Bronchial epithelial cell (primary cell): ENCODE measurements around the gene WNT3A. TPM values are rescaled to one million over a fixed set of nuclear protein-coding genes. Genes with fewer than 3 reads are reported as not detected.

Experiments used
- DNase-seq: peaks from one replicate; pipeline ENCODE4 v3.0.0-alpha.2; 2010; ENCODE audit warnings: low read depth
- FAIRE-seq: peaks from 2 replicates; lab custom pipeline; 2011; peaks lifted over from hg19 to GRCh38; lab: Jason Lieb, UNC
- H3K27me3 ChIP-seq: 2 replicates; pipeline ENCODE4 v1.5.1; 2011; ENCODE audit warnings: low read length; ENCODE audit not compliant: control insufficient read depth, insufficient read depth
- H3K36me3 ChIP-seq: 2 replicates; pipeline ENCODE4 v1.5.1; 2011; ENCODE audit warnings: low read length; ENCODE audit not compliant: control insufficient read depth, insufficient read depth
- H3K4me3 ChIP-seq: 2 replicates; pipeline ENCODE4 v1.5.1; 2011; ENCODE audit warnings: mild to moderate bottlenecking, low read depth, low read length, control low read depth
- CTCF ChIP-seq: IDR thresholded peaks from 2 replicates; pipeline ENCODE4 v1.5.1; 2011; ENCODE audit warnings: mild to moderate bottlenecking, moderate library complexity, low read length, control low read depth, inconsistent platforms; ENCODE audit not compliant: insufficient read depth, severe bottlenecking
- total RNA-seq: library from RNA; depleted of rRNA; stranded (reverse); fragments of >200 nt; gene quantifications from 2 replicates; pipeline ENCODE4 v1.2.1, GENCODE V29; 2014

The WNT3A gene
- total RNA-seq, 1 donor from 2014 or later = not detected

GRCh38 chr1:228013131-228013934 is 6.5 kb downstream of the WNT3A start:
- TF ChIP-seq CTCF = no peak
- peak; percentile 40 for FAIRE-seq
- H3K4me3 ChIP-seq = no peak overlapping the region
- no peaks in the 10 kb centered on the region for H3K36me3 ChIP-seq
- peak; percentile 84 for DNase-seq
- peaks cover 6% of the 10 kb centered on the region for H3K27me3 ChIP-seq

DNA sequence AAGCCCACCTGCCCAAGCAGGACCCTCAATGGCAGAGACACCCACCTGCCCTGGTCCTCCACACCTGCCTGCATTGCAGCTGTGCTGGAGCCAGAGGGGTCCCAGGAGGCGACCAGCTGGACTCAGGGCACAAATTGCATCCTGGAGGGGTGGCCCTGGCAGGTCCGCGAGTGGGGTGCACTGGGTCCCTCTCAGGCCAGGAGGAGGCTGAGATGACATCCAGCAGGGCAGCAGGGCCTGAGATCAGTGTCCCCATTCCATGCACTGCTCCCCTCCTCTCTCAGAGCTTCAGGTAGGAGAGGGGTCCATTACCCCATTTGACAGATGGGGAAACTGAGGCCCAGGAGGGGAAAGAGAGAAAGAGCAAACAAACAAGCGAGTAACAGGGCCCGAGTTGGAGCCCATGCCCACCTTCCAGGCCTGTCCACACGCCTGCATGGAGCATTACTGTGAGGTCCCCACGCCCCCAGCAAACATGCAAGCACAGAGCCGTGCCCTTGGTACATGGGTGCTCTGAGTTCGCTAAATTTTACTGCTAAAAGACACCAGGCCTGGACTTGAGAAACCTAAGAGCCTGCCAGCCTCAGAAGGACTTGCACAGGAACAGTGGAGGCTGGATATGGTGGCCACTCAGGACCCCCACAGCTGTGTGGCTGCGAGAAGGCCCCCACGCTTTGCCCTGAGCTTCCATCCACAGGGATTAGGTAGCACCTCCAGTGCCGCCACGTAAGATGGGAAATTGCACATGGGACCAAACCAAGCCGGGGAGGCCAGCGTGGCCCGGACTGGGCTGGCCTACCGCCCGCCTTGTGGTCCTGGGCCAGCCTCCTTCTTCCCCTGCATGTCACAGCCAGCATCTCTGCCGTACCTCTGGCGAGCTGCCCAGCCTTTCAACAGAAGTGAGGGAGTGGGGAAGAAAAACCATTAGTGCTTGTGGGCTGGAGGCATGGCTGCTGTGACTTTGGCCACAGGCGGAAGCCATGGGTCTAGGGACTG is 7.4 kb downstream of the WNT3A start:
- H3K36me3 ChIP-seq = no peaks in the 10 kb centered on the region
- no peak overlapping the region for H3K4me3 ChIP-seq
- TF ChIP-seq CTCF = no peak
- FAIRE-seq (peak; percentile 68), DNase-seq (peak; percentile 85)
- peaks cover 6% of the 10 kb centered on the region for H3K27me3 ChIP-seq

DNA sequence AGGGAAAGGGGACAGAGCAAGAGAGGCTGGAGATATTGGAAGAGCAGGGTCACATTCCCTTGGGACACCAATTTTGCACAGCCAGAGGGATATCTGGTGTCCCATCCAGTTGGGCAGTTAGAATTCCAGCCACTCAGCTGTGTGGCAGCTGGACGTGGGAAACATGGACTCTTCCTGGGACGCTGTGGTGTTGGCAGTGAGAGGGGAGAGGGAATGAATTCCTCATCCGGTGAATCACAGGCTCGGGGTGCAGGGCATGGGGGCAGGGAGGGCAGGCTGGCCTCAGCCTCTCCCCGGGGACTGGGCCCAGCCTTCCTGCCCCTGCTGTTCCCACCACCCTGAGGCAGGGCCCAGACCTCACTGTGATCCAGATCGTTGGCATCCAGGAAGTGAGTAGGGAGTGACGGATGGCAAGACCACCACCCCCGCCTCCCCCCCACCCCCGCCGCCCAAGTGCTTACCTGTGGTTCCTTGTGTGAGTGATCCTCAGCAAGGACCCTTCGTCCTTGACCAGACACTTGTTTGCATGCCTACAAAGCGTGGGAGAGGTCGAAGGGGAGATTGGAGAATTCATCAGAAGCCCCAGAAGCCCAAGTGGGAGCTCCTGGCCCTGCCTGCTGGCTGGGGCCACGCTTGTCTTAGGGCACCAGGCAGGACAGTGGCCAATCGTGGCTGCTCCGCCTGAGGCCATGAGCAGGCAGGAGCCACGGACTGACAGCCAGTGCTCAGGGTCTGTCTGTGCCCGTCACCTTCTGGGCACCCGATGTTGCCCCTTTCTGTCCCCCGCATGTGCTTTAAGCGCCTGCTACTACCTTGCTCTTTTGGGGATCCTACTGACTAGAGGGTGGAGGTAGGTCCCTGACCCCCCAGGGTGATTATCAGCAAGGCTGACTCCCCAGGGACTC is 8.7 kb downstream of the WNT3A start:
- FAIRE-seq = no peak
- peak; percentile 57 for DNase-seq
- H3K36me3 ChIP-seq = no peaks in the 10 kb centered on the region
- no peak overlapping the region for H3K4me3 ChIP-seq
- H3K27me3 ChIP-seq = peaks cover 5% of the 10 kb centered on the region
- TF ChIP-seq CTCF = no peak

GRCh38 chr1:228016181-228016510 is 9.3 kb downstream of the WNT3A start:
- no peak for TF ChIP-seq CTCF
- H3K27me3 ChIP-seq = peaks cover 4% of the 10 kb centered on the region

DNA sequence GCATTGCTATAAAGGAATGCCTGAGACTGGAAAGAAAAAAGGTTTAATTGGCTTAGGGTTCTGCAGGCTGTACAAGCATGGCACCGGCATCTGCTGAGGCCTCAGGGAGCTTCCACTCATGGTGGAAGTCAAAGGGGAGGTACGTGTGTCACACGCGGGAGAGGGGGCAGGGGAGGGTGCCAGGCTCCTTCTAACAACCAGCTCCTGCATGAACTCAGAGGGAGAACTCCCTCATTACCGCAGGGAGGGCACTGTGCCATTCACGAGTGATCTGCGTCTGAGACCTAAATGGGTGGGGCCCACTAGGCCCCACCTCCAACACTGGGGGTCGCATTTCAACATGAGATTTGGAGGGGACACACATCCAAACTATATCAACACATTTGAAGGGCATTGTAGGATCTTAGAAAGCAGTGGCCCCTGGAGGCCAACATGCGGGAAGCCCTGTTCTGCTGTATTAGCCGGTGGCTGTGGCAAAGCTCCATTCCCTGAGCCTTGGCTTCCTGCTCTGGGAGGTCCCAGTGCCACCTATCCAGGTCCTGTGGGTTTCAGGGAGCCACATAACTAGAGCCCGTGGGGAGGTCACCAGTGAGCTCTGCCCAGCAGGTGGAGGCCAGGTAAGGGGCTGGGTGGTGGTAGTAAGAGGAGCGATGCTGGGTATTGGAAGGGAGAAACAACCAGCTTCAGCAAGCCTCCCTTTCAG is 10.0 kb downstream of the WNT3A start:
- H3K27me3 ChIP-seq = peaks cover 1% of the 10 kb centered on the region
- no peak overlapping the region for H3K4me3 ChIP-seq
- no peak for TF ChIP-seq CTCF
- DNase-seq = no peak
- no peaks in the 10 kb centered on the region for H3K36me3 ChIP-seq
- FAIRE-seq = no peak

More at GRCh38 chr1:228016181-228016510, 9.3 kb downstream of the WNT3A start:
- Histone ChIP-seq H3K4me3 (no peak overlapping the region), H3K36me3 (no peaks in the 10 kb centered on the region)
- FAIRE-seq = no peak
- DNase-seq = no peak
